H1 (cell line): ENCODE measurements around the gene MAVS. TPM values are rescaled to one million over a fixed set of nuclear protein-coding genes. Genes with fewer than 3 reads are reported as not detected.

Source experiments
- ASH2L ChIP-seq: fragments of 200-600, 300-600 bp; sonication (generic); IDR thresholded peaks from one replicate; pipeline ENCODE4 v1.7.1; 2017; ENCODE audit warnings: low read length
- CHD1 ChIP-seq: IDR thresholded peaks from 2 replicates; pipeline ENCODE4 v1.6.1; 2012; ENCODE audit warnings: low read depth, low read length, improper control_type of control experiment
- CREB1 ChIP-seq: IDR thresholded peaks from 2 replicates; pipeline ENCODE4 v1.6.1; 2012; ENCODE audit warnings: inconsistent platforms
- CTBP2 ChIP-seq: IDR thresholded peaks from 2 replicates; pipeline ENCODE4 v1.7.0; 2011; ENCODE audit warnings: borderline replicate concordance, mild to moderate bottlenecking, moderate library complexity, mixed read lengths, low read length; ENCODE audit not compliant: insufficient read depth, insufficient read length
- EGR1 ChIP-seq: IDR thresholded peaks from 2 replicates; pipeline ENCODE4 v1.6.1; 2011; ENCODE audit warnings: low read depth, low read length, borderline replicate concordance
- EZH2 ChIP-seq: fragments of 200-600 bp; sonication (generic); IDR thresholded peaks from 2 replicates; pipeline ENCODE4 v1.7.1; 2012; ENCODE audit warnings: low read depth, mild to moderate bottlenecking, moderate library complexity, low read length, inconsistent platforms; ENCODE audit not compliant: severe bottlenecking
- HDAC2 ChIP-seq, 2 experiments: fragments of 300-600 bp in 1 of 2; sonication (generic) in 1 of 2; IDR thresholded peaks; 2 replicates each; pipeline ENCODE4 v1.6.1; 2011 to 2012; ENCODE audit warnings: low read depth in 2 of 2, low read length in 2 of 2, mild to moderate bottlenecking in 2 of 2, moderate library complexity in 2 of 2, borderline replicate concordance in 1 of 2, inconsistent platforms in 1 of 2
- JUN ChIP-seq: IDR thresholded peaks from 2 replicates; pipeline ENCODE4 v1.6.1; 2011; ENCODE audit warnings: low read depth, mild to moderate bottlenecking, improper control_type of control experiment, low read length
- KDM1A ChIP-seq: fragments of 200-600, 300-600 bp; sonication (generic); IDR thresholded peaks from 2 replicates; pipeline ENCODE4 v1.7.1; 2016; ENCODE audit warnings: mild to moderate bottlenecking, low read length, borderline replicate concordance
- KDM4A ChIP-seq: IDR thresholded peaks from one replicate; pipeline ENCODE4 v1.7.1; 2012; ENCODE audit warnings: low read depth, mild to moderate bottlenecking, moderate library complexity, low read length, inconsistent platforms; ENCODE audit not compliant: severe bottlenecking
- RAD21 ChIP-seq, 2 experiments: IDR thresholded peaks in 1 of 2; conservative IDR thresholded peaks in 1 of 2; 2 replicates each; pipeline ENCODE4 v1.6.1; 2011; ENCODE audit warnings: low read depth in 2 of 2, low read length in 2 of 2, improper control_type of control experiment in 1 of 2, inconsistent platforms in 1 of 2, mild to moderate bottlenecking in 1 of 2, moderate library complexity in 1 of 2
- RBBP5 ChIP-seq: IDR thresholded peaks from 2 replicates; pipeline ENCODE4 v1.7.1; 2012; ENCODE audit warnings: low read depth, mild to moderate bottlenecking, inconsistent platforms, low read length, moderate library complexity, borderline replicate concordance
- RXRA ChIP-seq: IDR thresholded peaks from 2 replicates; pipeline ENCODE4 v1.6.1; 2011; ENCODE audit warnings: low read depth, mild to moderate bottlenecking, low read length, moderate library complexity; ENCODE audit not compliant: insufficient read depth
- SIRT6 ChIP-seq: IDR thresholded peaks from one replicate; pipeline ENCODE4 v1.7.1; 2012; ENCODE audit warnings: low read length, inconsistent platforms
- SP1 ChIP-seq: IDR thresholded peaks from 2 replicates; pipeline ENCODE4 v1.6.1; 2011; ENCODE audit warnings: low read depth, low read length
- SP2 ChIP-seq: IDR thresholded peaks from 2 replicates; pipeline ENCODE4 v1.6.1; 2012; ENCODE audit warnings: mild to moderate bottlenecking, low read length, inconsistent platforms
- SRF ChIP-seq: IDR thresholded peaks from 2 replicates; pipeline ENCODE4 v1.6.1; 2011; ENCODE audit warnings: mild to moderate bottlenecking, low read depth, low read length, moderate library complexity
- TAF7 ChIP-seq: optimal IDR thresholded peaks from 2 replicates; pipeline ENCODE3; 2011; ENCODE audit warnings: low read depth, mild to moderate bottlenecking, inconsistent platforms, low read length, moderate library complexity, borderline replicate concordance
- TCF12 ChIP-seq: IDR thresholded peaks from 2 replicates; pipeline ENCODE4 v1.6.1; 2011; ENCODE audit warnings: low read depth, mild to moderate bottlenecking, low read length
- polyA plus RNA-seq, 7 experiments: library from polyadenylated mRNA; depleted of rRNA in 3 of 7; stranded (reverse) in 5 of 7; unstranded in 2 of 7; fragments of >200 nt in 5 of 7; fragments of 200-250 nt in 2 of 7; gene quantifications; 1 replicate in 5 of 7; 2 replicates in 1 of 7; 4 replicates in 1 of 7; pipeline versions ENCODE4 v1.2.1 to v1.2.3, GENCODE V29; 2011 to 2013; ENCODE audit warnings: missing spikeins in 2 of 7, mixed read lengths in 2 of 7
- total RNA-seq: library from RNA; stranded (reverse); fragmentation: NEBNext Ultra II Directional; extraction: Animal tissue kit (Norgen Biotek cat#: 25700); gene quantifications from 2 replicates; pipeline ENCODE4 v1.2.1, GENCODE V29; 2021
- TF ChIP-seq, protein P1 (sequence below): IDR thresholded peaks from 2 replicates; pipeline ENCODE4 v1.6.1; 2012; ENCODE audit warnings: inconsistent platforms
- TF ChIP-seq, protein P2 (sequence below): IDR thresholded peaks from 2 replicates; pipeline ENCODE4 v1.6.1; 2011; ENCODE audit warnings: low read depth, mild to moderate bottlenecking, low read length; ENCODE audit not compliant: insufficient read depth

Gene MAVS
- total and polyA plus RNA-seq, 2 of the 8 experiments (the other 6 are each of a cell fraction or from before 2014, with no cell fraction given): 9.9 to 24.3 TPM

DNA sequence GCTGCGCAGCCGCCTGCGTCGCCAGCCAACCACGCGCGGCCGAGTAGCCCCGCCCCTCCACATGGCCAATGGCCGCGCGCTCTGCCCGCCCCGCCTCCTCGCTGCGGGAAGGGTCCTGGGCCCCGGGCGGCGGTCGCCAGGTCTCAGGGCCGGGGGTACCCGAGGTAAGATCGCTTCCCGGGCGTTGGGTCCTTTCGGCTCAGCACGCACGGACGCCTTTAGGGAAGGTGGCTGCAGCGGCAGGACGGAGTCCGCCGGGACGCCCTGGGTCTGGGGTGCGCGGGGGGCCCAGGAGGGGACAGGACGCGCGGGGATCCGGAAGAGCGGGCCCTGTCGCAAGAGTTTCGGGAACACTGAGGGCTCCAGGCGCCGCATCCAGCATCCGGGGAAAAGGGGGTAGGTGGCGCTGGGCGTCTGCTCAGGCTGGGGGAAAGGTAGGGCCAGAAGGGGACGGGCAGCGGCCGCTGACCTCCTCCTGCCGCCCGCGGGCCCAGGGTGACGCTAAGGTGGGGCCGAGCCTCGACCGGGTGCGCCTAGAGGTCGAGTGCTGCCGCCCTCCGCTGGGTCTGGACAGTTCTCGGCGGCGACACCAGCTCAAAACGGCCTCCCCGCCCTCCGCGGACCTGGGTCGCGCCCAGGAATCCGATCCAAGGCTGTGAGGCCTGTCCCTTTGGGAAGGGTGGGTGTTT is at the start of gene MAVS (continued):
- TF ChIP-seq KDM4A (peak; percentile 80), CREB1 (peak; percentile 51; the same call in 1 of the 2 replicates), RBBP5 (peak; percentile 62), JUN (no peak), SRF (no peak), ASH2L (peak; percentile 64), RXRA (no peak), CTBP2 (no peak), SP2 (no peak), TAF7 (peak; percentile 80), EGR1 (no peak), RAD21 (IDR thresholded peaks at IDR 0.05 in 1 of 2, conservative IDR thresholded peaks at IDR 0.05 in 1 of 2; ENCODE audit: low read depth in 2 of 2, low read length in 2 of 2) (0 out of 4 replicates have a peak, but pooled peaks of 1 of the 2 experiments have one; percentile 12), EZH2 (no peak), TCF12 (no peak), HDAC2 (IDR thresholded peaks at IDR 0.05; ENCODE audit: borderline replicate concordance in 1 of 2, low read depth in 2 of 2, low read length in 2 of 2) (no peak), SIRT6 (no peak), SP1 (peak; percentile 49; the same call in 1 of the 2 replicates), KDM1A (no peak), CHD1 (no peak)
- TF ChIP-seq, protein P1, sequence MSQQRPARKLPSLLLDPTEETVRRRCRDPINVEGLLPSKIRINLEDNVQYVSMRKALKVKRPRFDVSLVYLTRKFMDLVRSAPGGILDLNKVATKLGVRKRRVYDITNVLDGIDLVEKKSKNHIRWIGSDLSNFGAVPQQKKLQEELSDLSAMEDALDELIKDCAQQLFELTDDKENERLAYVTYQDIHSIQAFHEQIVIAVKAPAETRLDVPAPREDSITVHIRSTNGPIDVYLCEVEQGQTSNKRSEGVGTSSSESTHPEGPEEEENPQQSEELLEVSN: no peak; the same call in 1 of the 2 replicates
- TF ChIP-seq, protein P2, sequence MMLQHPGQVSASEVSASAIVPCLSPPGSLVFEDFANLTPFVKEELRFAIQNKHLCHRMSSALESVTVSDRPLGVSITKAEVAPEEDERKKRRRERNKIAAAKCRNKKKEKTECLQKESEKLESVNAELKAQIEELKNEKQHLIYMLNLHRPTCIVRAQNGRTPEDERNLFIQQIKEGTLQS: no peak
